NCI-H2227 treated with DMSO at 0.1 percent for 48 hours (cell line): ENCODE data around the gene DAPK3.
"Not testable (repeated sequence)": the region's sequence is repeated elsewhere in the genome, so short reads cannot be mapped to it uniquely, and the experiment has no call there.

ENCODE experiments used
- DNase-seq: peaks from one replicate; lab custom pipeline; 2025; lab: John Stamatoyannopoulos, UW

Gene DAPK3

DNA sequence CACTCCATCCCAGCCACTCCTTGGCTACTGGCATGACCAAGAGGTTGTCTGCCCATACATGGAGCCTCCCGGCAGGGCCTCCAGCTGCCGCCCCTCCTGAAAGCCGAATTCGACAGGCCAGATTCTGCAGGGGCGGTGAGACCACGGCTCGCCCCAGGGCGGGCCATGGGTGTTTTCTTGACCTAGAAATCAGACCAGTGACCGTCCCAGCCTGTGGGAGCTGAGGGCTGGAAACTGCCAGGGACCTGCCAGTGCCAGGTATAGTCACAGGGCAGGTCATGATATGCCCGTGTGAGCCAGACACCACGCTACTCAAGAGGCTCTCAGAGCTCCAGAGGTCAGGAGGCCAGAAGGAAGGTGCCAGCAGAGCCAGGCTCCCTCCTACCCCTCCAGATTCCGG lies 16.8 kb downstream of the DAPK3 start:
- no peak for DNase-seq

- not testable (repeated sequence) for DNase-seq
These were observed 18.1 kb downstream of the DAPK3 start for GRCh38 chr19:3952755-3953276.

DNA sequence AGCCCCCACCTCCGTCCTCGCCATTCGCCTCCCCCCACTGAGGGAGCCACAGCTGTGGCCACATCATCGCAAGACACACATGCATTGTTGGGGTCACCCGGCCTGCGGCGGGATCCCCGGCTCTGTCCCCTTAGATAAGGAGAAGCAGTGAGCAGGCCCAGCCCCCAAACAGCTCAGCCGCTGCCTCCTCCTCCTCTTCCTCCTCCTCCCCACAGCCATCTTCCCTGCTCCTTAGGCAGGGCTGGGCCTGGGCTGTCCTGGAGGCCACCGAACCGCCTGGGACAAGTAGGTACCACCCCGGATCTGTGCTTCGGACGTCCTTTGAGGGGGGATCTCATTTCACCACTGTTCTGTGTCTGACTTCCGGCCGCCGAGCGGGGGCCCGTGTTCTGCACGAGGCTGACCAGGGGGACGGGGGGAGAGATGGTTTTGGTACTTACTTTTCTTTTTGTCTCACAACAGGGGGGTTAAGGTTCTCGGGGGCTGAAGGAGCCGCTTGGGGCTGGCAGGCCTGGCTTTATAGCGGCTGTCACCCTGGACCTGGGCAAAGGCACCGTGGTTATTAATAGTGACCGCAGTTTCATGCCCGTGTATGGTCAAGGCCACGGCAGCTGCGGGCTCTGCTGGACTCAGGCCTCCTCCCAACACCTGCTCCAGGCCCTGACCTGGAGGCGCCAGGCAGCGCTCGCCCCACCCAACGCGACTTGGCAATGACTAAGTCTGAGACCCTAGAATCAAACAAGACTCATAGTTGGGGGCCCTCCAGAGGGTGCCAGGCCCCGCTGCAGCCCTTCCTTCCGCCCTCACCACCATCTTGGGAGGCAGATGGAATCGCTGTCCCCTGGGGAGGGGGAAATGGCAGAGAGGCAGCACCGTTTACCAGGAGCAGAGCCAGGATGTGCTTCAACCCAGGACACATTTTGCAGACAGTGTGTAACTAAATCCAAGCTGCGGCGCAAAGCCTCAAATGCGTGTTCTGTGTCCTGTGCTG lies 19.7 kb downstream of the DAPK3 start:
- no peak for DNase-seq

DNA sequence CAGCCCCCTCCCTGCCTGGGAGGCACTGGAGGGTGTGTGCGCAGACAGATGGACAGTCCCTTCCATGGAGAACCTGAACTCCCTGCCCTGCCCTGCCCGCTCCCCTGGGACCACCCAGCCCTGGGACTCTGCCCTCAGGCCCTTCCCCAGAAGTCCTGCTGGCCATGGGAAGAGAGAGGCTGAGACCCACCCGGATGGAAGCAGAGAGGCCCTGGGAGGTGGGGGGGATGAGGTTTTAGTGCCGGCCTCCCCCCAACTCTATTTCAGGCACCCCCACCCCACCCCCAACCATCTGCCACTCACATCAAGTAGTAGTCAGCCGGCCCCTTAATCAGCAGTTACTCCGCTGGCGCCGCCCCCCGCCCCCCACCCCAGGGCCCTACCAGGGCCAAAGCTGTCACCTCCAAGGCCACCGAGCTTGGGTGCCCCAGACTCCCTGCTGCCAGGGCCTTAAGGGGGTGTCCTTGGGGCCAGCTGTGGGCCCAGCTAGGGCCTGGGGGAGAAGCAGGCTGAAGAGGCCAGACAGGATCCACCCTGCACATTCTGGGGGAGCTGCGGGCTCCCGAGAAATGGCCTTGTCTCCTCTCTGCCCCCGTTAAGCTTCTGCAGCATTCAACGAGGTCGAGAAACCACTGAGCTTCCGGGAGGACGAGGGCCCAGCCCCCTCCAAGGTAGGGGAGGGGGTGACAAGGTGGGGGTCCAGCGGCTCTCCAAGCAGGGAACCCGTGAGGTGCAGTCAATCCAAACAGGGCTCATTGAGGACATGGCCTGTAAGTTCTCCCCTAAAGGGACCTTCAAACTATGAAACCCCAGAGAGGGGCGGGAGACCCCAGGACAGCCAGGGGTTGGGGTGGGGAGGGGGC lies 20.7 kb downstream of the DAPK3 start:
- no peak for DNase-seq

DNA sequence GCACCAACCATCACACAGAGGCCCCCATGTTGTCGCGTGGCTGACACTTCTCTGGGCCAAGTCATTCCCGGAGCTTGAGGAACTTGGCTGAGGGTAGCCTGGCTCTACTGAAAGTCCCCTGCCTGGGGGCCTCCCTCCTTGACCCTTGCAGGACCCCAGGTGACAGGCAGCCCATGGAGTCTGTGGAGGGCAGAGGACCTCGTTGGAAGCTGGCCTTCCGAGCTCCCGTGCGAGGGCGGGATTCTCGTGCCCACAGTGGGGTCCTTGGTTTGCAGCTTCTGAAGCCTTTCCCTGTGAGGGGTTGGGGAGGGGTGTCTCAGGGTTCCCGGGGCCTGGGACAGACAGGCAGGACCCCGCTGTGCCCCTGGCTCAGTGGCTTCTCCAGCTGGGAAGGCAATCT lies 21.6 kb downstream of the DAPK3 start:
- no peak for DNase-seq

GRCh38 chr19:3947316-3947933 lies 23.5 kb downstream of the DAPK3 start:
- DNase-seq, result not testable (repeated sequence)

DNA sequence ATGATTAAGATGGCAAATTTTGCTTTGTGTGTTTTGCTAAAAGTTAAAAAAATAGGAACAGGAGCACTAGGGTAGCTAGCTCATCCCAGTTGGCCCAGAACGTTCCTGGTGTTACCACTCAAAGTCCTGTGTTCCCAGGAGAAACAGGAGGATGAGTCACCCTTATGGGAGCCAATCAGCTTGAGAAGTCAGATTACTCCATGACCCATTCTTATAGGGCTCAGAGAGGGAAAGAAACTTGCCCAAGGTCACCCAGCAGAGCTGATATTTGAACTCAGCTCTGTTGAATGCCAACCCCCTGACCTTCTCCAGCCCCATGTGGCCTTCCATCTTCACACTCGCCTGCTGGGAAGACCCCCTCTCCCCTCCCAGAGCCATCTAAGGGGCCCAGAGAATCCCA lies 25.1 kb downstream of the DAPK3 start:
- DNase-seq, result no peak

DNA sequence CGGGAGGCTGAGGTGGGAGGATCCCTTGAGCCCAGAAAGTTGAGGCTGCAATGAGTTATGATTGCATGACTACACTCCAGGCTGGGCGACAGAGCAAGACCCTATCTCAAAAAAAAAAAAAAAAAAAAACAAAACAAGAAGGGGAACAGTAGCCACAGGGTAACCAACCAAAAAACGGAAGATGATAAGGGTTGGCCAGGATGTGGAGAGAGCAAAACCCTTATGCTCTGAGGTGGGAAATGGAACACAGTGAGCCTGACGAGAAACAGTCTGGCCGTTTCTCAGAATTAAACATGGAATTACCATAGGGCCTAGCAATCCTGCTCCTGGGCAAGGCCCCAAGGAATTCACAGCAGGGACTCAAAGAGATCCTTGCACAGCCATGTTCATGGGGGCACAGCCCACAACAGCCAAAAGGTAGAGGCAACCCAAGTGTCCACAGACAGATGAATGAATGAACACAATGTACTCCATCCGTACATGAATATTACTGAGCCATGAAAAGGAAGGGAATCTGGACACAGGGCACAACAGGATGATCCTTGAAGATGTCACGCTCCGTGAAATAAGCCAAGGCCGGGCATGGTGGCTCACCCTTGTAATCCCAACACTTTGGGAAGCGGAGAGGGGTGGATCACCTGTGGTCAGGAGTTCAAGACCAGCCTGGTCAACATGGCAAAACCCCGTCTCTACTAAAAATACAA lies 26.7 kb downstream of the DAPK3 start:
- DNase-seq, result no peak

DNA sequence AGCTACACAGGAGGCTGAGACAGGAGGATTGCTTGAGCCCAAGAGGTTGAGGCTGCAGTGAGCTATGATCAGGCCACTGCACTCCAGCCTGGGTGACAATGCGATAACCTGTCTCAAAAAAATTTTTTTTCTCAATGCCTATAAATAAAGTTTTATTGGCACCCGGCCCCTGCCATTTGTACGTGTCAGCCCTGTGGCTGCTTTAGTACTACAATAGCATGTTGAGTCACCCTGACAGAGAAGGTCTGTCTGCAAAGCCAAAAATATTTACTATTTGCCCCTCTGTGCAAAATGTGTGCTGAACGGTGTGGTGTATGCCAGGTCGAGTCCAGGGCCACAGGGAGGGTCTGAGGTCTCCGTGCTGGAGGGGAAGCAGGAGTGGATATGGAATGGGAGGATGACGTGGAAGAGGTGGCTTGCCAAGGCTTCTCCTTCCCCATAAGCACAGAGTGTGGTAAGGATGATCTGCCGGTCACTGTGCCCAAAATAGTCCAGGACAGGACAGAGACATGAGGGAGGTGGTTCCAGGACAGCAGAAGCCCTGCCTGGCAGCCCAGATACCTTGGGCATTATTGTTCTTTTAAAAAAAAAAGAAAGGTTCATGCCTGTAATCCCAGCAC lies 28.0 kb downstream of the DAPK3 start:
- no peak for DNase-seq

DNA sequence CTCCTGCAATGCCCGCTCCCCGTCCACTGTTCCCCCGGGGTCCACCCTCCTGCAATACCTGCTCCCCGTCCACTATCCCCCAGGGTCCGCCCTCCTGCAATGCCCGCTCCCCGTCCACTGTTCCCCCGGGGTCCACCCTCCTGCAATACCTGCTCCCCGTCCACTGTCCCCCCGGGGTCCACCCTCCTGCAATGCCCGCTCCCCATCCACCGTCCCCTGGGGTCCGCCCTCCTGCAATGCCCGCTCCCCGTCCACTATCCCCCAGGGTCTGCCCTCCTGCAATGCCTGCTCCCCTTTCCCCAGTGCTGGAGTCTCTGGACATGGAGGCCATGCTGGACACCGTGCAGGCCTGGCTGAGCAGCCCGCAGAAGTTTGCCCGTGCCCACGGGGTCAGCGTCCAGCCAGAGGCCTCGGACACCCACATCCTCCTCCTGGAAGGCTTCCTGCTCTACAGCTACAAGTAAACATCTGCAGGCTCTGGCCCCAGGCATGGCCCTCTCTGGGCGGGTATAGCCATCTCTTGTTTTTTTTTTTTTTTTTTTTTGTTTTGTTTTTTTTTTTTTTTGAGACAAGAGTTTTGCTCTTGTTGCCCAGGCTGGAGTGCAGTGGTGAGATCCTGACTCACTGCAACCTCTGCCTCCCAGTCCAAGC lies 32.5 kb downstream of the DAPK3 start:
- not testable (repeated sequence) for DNase-seq

DNA sequence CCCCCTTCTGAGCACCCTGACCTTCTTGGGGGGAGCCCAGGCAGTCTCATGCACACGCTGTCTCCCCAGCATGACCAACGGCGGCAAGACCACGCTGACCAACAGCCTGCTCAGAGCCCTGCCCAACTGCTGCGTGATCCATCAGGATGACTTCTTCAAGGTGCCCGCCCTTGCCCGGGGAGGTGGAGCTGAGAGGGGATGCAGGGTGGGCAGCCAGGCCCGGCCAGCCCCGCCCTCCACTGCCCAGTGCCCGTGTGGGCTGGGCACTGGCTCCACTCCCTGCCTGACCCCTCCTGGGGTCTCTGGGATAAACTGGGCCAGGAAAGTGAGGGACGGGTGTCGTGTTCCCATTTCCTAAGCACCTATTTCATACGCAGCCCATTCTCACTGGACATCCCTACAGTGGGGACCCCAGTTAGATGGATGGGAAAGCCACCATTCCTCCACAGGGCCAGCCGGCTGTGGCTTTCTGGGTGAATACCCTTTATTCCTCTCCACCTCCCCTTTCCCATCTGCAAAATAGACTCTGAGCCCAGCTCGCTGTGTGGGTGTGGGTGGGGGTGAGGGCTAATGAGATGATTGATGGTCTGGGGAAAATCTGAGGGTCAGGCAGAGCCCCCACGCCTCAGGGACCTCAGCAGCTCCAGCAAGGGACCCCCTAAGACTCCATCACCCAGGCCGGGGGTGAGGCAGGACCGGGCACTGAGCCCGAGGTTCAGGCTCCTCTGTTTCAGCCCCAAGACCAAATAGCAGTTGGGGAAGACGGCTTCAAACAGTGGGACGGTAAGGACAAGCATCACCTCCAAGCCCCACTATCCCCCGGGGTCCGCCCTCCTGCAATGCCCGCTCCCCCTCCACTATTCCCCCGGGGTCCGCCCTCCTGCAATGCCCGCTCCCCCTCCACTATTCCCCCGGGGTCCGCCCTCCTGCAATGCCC lies 34.1 kb downstream of the DAPK3 start:
- DNase-seq, result no peak

GRCh38 chr19:3932931-3933810 lies 37.7 kb downstream of the DAPK3 start, which contains the start of gene NMRK2:
TSS of gene NMRK2 (plus strand) at chr19:3933069. CDS start at chr19:3933672, 603 bp downstream.
- peak; percentile 8 for DNase-seq

DNA sequence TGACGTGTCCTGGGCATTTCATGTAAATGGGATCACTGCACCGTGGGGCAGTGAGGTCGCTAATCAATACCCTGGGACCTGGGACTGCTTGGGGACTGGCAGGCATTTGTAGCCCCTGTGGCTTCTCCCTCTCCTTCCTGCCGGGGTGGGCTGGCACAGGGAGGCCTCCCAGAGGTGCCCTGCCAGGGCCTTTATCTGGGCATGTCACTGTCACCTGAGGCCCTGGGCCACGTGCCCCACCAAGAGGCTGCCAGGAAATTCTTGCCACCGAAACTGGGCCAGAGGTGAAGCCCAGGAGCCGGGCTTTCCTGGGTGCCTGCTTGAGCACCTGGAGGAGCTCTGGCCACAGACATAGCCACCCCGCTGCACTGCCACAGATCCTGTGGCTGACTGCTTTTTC lies 39.9 kb downstream of the DAPK3 start:
- DNase-seq, result no peak

GRCh38 chr19:3923912-3924311 lies 47.0 kb downstream of the DAPK3 start:
- no peak for DNase-seq

DNA sequence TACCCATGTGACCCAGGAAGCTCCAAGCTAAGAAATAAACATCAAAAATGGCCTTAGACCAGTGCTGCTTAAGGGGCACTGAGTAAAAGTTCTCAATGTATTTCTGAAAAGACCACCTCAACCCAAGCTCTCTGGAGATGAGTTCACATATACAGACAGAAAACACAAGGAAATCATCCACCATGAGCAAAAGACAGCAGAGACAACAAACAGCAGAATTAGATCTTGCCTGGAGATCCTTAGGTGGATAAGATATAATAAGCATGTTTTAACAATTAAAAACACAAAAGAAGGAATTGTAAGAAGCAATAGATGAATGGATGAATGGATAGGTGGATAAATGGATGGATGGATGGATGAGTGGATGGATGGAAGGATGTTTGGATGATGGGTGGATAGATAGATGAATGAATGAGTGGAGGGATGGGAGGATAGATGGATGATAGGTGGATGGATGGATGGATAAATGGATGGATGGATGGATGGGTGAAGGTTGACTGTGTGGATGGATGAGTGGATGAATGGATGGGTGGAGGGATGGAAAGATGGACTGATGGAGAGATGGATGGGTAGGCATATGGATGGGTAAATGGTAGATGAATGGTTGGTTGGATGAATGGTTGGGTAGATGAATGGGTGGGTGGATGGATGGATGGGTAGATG lies 47.7 kb downstream of the DAPK3 start:
- DNase-seq, result no peak

DNA sequence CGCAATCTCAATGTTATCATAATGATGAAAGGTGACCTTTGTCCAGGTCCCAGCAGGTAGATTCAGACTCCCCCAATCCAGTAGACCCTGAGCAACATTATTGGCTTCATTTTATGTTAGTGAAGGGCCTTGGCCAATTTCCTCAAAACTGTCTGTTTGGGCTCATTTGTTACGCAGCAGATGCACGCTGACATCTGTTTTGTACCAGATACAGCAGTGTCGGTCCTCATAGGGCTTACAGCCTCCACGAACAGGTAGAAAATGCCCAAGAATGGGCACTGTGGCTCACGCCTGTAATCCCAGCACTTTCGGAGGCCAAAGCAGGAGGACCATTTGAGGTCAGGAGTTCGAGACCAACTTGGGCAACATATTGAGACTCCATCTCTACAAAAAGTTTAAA lies 51.1 kb downstream of the DAPK3 start:
- DNase-seq, result no peak

DNA sequence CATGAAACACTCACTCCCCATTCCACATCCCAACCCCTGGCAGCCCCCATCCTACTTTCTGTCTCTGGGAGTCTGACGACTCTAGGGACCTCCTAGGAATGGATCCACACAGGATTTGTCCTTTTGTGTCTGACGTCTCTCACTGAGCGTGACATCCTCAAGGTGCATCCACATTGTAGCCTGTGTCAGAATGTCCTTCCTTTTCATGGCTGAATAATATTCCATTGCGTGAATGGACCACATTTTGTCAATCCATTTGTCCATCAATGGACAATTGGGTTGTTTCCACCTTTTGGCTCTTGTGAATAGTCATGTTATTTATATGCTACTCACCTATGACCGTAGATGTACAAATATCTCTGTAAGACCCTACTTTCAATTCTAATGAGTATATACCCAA lies 54.9 kb downstream of the DAPK3 start:
- DNase-seq, result no peak

DNA sequence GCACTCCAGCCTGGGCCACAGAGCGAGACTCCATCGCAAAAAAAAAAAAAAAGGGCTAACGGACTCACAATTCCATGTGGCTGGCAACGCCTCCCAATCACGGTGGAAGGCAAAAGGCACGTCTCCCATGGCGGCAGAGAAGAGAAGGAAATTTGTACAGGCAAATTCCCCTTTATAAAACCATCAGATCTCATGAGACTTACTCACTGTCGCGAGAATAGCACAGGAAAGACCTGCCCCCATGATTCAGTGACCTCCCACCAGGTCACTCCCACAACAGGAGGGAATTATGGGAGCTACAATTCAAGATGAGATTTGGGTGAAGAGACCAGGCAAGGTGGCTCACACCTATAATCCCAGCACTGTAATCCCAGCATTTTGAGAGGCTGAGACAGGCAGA lies 56.7 kb downstream of the DAPK3 start:
- no peak for DNase-seq
